HG03108 (cell line): ENCODE results near the gene MRPL55.

ENCODE experiments used
- ATAC-seq: cut with Tn5 transposase; IDR thresholded peaks from one replicate; pipeline ENCODE4 v1.9.1; 2021; ENCODE audit warnings: moderate library complexity; ENCODE audit not compliant: unreplicated experiment

Gene MRPL55

DNA sequence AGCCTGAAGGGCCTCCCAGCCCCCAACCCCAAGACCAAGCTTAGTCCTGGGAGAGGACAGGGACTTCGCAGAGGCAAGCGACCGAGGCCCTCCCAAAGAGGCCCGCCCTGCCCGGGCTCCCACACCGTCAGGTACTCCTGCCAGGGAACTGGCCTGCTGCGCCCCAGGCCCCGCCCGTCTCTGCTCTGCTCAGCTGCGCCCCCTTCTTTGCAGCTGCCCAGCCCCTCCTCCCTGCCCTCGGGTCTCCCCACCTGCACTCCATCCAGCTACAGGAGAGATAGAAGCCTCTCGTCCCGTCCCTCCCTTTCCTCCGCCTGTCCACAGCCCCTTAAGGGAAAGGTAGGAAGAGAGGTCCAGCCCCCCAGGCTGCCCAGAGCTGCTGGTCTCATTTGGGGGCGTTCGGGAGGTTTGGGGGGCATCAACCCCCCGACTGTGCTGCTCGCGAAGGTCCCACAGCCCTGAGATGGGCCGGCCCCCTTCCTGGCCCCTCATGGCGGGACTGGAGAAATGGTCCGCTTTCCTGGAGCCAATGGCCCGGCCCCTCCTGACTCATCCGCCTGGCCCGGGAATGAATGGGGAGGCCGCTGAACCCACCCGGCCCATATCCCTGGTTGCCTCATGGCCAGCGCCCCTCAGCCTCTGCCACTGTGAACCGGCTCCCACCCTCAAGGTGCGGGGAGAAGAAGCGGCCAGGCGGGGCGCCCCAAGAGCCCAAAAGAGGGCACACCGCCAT is 48.5 kb downstream of the MRPL55 start:
- ATAC-seq: no peak

DNA sequence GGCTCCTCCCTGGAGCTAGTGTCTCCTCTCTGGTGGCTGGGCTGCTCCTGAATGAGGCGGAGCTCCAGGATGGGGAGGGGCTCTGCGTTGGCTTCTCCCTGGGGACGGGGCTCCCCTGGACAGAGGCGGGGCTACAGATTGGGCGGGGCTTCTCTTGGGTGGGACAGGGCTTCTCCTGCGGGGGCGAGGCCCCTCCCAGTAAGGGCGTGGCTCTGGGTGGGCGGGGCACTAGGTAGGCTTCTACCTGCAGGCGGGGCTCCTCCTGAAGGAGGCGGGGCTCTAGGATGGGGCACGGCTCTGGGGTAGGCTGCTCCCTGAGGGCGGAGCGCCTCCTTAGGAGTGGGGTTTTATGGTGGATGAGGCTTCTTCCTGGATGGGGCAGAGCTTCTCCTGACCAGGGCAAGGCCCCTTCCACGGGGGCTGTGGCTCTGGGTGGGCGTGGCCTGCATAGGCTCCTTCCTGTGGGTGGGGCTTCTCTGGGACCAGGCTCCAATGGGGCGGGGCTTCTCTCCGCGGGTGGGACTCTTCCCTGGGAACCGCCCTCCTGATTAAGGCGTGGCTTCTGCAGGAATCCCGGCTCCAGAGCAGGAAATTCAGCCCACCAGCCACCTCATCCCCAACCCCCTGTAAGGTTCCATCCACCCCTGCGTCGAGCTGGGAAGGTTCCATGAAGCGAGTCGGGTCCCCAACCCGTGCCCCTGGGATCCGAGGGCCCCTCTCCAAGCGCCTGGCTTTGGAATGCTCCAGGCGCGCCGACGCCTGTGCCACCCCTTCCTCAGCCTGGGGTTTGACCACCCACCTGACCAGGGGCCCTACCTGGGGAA is 49.3 kb downstream of the MRPL55 start:
- no peak for ATAC-seq

DNA sequence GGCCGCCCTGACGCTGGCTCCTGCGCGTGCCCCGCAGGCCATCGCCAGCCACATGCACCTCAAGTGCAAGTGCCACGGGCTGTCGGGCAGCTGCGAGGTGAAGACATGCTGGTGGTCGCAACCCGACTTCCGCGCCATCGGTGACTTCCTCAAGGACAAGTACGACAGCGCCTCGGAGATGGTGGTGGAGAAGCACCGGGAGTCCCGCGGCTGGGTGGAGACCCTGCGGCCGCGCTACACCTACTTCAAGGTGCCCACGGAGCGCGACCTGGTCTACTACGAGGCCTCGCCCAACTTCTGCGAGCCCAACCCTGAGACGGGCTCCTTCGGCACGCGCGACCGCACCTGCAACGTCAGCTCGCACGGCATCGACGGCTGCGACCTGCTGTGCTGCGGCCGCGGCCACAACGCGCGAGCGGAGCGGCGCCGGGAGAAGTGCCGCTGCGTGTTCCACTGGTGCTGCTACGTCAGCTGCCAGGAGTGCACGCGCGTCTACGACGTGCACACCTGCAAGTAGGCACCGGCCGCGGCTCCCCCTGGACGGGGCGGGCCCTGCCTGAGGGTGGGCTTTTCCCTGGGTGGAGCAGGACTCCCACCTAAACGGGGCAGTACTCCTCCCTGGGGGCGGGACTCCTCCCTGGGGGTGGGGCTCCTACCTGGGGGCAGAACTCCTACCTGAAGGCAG is 50.0 kb downstream of the MRPL55 start:
- ATAC-seq: no peak

DNA sequence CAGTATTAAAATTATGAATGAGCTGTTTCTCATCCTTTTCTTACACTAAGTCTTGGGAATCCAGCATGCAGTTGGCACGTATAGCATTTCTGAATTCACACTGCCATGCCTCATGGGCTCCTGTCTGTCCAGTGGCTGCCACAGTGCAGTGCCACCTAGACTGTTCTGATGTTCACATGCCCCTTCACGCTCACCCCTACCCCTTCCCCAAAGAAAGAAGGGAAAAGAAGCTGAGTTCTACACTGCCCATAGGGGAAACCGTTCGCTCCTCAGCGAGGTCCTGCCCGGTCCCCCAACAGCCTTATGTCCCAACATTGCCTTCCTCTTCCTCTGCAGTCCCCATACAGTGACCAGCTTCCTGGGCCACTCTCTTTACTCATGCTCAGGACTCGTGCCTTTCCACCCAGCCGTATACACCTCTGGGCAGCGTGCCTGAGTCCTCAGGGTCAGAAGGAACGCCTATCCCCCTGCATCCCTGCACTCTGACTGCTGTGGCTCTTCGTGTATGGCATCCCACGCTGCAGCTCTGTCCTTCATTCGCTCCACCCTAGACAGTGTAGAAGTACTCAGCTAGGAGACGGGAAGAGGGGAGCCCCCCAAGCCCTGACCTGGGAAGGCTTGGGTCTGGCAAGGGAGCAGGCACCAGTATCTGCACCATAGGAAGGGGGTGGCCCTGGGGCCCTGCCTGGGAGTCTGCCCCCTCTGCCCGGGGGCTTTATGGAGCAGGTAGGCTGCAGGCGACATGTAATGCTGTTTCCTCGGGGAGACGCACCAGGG is 50.7 kb downstream of the MRPL55 start:
- ATAC-seq: no peak
